ENCODE results near the gene CTSH. TPM values are rescaled to one million over a fixed set of nuclear protein-coding genes. Genes with fewer than 3 reads are reported as not detected.

CTSH gene
- total RNA-seq, 4 donors from 2014 or later = 72.9 to 280 (median 111) TPM

DNA sequence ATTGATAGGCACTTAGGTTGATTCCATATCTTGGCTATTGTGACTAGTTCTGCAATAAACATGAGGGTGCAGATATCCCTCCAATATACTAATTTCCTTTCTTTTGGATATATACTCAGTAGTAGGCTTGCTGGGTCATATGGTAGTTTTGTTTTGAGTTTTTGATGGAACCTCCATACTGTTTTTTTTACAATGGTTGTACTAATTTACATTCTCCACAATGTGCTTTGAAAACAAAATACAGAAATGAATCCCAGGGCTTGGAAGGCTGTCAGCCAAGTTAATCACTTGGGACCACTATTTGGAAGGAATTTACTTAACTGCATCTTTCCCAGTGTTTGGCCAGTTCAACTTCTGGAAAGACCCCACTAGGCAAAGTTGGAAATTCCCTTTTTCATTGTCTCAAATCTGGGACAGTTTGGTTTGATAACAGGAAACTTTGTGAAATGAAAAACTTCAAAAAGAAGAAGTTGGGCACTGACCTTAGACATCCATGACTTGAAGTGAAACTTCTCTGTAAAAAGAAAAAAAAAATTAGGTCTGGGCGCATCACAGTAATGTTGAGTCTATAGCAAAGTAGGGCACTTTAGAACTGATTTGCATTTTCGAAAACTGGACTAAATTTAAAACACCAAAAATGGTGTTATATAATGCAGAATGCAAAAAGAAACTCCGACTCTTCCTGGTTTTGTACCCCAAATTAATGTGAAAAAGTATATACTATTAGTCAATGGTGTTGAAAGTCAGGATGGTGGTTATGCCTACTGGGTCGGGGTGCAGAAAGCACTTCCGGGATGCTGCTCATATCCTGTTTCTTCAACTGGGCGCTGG is 6.0 kb downstream of the CTSH start:
- H3K4me1 ChIP-seq = no peaks in the 10 kb centered on the region
- no peaks in the 10 kb centered on the region for H3K9me3 ChIP-seq
- TF ChIP-seq POLR2A (IDR thresholded peaks at IDR 0.05) = no peak
- TF ChIP-seq, protein P1, sequence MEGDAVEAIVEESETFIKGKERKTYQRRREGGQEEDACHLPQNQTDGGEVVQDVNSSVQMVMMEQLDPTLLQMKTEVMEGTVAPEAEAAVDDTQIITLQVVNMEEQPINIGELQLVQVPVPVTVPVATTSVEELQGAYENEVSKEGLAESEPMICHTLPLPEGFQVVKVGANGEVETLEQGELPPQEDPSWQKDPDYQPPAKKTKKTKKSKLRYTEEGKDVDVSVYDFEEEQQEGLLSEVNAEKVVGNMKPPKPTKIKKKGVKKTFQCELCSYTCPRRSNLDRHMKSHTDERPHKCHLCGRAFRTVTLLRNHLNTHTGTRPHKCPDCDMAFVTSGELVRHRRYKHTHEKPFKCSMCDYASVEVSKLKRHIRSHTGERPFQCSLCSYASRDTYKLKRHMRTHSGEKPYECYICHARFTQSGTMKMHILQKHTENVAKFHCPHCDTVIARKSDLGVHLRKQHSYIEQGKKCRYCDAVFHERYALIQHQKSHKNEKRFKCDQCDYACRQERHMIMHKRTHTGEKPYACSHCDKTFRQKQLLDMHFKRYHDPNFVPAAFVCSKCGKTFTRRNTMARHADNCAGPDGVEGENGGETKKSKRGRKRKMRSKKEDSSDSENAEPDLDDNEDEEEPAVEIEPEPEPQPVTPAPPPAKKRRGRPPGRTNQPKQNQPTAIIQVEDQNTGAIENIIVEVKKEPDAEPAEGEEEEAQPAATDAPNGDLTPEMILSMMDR (IDR thresholded peaks at IDR 0.05) = no peak
- peak overlapping the region in 1 of 2 donors; percentile 26 for H3K27ac ChIP-seq
- H3K4me3 ChIP-seq = no peak overlapping the region
- no peaks in the 10 kb centered on the region for H3K27me3 ChIP-seq
- H3K36me3 ChIP-seq = no peaks in the 10 kb centered on the region
- intact Hi-C loops (cut with DNase I; ENCODE audit: low total_unique reads) = no loop called here
- DNase-seq = no peak

DNA sequence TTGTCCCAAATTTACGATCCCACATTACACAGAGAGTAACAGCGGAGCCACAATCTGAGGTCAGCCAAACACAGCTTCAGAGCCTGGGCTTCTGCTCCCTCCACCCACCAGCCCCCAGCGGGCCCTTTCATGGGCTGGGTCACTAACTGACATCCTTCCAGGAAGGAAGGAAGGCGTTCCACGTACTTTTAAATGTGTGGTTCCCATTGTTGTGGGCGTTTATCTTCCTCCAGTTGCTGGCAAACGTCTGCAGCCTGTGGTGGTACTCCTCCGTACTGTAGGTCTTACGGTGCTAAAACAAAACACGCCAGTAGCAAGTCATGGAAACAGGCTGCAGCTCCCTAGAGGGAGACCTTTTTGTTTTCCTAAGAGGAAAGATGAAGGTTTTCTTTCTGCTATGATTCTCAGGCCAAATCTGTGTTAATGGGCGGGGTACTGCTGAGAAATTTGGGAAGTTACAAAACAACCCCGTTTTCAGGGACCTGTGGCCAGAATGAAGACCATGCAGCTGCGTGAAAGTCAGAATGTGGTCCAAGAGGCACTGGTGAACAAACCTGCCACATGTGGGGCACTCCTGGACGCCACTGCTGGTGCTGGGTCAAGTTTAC is 7.6 kb downstream of the CTSH start:
- H3K27ac ChIP-seq = peak overlapping the region; percentile 13 to 44
- H3K27me3 ChIP-seq = no peaks in the 10 kb centered on the region
- intact Hi-C loops (cut with DNase I; ENCODE audit: low total_unique reads) = no loop called here
- no peaks in the 10 kb centered on the region for H3K36me3 ChIP-seq
- H3K4me3 ChIP-seq = no peak overlapping the region
- no peak for TF ChIP-seq POLR2A (IDR thresholded peaks at IDR 0.05)
- TF ChIP-seq, protein P1 (IDR thresholded peaks at IDR 0.05) = no peak
- H3K4me1 ChIP-seq = no peaks in the 10 kb centered on the region
- DNase-seq = peak; percentile 32 to 35
- no peaks in the 10 kb centered on the region for H3K9me3 ChIP-seq

GRCh38 chr15:78934655-78935023 is 10.2 kb downstream of the CTSH start:
- H3K36me3 ChIP-seq = no peaks in the 10 kb centered on the region
- intact Hi-C loops (cut with DNase I; ENCODE audit: low total_unique reads) = no loop called here
- no peak for DNase-seq
- peak overlapping the region in 1 of 2 donors; percentile 56 for H3K27ac ChIP-seq
- H3K4me3 ChIP-seq = no peak overlapping the region
- TF ChIP-seq, protein P1 (IDR thresholded peaks at IDR 0.05) = no peak
- TF ChIP-seq POLR2A (IDR thresholded peaks at IDR 0.05) = no peak
- H3K4me1 ChIP-seq = no peaks in the 10 kb centered on the region
- H3K27me3 ChIP-seq = no peaks in the 10 kb centered on the region
- H3K9me3 ChIP-seq = no peaks in the 10 kb centered on the region

GRCh38 chr15:78933823-78934654 is 10.8 kb downstream of the CTSH start:
- Histone ChIP-seq H3K36me3 (no peaks in the 10 kb centered on the region), H3K27me3 (no peaks in the 10 kb centered on the region), H3K4me3 (no peak overlapping the region), H3K9me3 (no peaks in the 10 kb centered on the region), H3K27ac (peak overlapping the region; percentile 50 to 56), H3K4me1 (no peaks in the 10 kb centered on the region)
- TF ChIP-seq, protein P1 (IDR thresholded peaks at IDR 0.05) = no peak
- TF ChIP-seq POLR2A (IDR thresholded peaks at IDR 0.05) = no peak
- peak in 1 of 2 donors; percentile 50 for DNase-seq
- intact Hi-C loops (cut with DNase I; ENCODE audit: low total_unique reads) = no loop called here
